ENCODE measurements around the gene PTN.
"Not testable (repeated sequence)": the region's sequence is repeated elsewhere in the genome, so short reads cannot be mapped to it uniquely, and the experiment has no call there.

The PTN gene

DNA sequence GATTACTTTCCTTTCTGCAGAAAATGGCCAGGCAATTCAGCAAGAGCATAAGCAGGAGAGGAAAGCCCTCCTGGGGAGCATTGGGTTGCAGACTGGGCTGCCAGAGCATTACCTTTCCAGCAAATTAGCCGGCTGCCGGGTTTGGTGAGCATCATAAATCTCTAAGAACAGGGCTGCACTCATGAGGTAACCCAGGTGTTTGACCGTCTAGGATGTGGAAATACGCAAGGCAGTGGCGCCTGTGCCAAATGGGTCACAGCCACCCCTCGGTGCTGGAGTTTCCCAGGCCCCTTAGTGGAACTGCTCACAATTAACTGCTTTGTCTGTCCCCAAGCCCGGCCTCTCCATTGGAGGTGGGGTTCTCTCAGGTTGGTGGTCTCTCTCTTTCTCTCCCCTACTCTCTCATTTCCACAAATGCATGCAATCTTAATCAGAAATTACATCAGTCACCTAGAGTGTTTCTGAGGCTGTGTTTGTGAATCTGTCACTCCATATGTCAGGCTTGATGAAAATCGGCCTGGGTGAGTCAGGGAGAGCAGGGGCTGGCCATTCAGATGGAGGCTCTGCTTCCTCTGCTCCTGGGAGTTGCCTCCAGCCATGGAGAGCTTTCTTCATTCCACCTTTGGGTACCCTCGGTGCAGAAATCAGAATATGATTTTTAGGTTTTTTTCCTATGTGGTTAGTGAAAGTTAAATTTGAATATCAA lies 26.7 kb downstream of the PTN start:
- DNase-seq = no peak

DNA sequence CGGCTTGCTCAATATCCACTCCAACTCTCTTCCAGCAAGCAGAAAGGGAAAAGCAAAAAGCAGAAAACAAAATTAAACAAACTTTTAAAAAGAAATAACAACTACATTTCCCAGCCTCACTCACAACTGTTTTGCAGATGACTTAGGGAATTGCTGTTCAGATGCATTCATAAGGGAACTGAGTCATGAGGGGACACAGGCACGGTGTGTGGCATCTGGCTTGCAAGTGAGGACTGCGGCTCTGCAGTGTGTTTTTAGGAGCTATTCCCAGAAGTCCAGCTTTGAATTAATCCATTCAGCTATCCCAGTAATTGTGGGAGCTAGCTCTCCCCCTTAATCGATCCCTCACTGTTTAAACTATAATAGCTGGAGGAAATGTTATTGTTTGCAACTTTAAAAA lies 30.3 kb downstream of the PTN start:
- DNase-seq = no peak

DNA sequence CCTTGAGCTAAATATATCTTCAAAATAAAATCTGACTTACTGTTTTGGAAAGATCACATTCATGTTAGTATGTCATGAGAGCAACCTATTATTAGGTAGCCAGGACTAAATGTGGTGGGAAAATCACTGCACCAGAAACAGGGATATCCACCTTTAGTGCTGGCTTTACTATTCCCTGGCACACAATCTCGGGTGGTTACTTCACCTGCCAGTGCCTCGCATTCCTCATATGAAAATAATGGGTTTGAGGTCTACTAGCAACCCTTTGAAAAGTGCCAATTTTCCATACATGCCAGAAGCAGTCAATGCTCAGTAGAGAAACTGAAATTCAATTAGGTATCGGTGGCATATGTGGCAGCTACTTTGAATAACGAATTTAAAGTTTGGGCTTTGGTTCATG lies 36.8 kb downstream of the PTN start:
- no peak for DNase-seq

DNA sequence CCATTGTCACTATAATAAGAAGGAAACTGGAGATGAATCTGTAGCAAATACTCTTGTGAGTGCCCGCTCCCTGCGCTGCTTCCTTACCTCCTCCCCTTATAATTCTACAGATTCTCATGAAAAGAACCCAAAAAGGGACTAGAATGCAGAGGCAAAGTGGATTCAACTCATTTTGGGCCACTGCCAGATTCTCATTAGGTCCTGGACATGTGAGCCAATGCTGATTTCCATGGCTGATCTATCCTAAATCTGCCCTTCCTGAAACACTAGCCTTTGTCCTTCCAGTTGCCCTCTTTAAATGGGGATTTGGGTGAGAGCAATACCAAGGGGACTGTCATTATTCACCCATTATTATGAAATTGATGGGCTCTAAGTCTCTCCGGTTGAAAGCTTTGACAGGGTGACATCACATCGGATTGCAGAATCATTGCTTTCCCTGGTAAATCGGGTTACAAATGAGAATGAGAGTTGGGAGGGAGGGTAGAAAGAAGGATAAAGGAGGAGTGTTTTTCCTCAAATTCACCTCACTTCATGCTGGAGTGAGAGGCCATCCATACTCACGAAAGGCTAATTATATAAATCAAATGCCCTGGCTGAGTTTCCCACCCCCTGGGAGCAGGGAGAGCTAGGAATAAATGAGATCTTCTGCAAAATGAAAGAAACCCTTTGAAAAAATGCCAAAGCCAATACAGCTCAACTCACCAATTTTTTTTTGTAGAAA lies 37.5 kb downstream of the PTN start:
- no peak for DNase-seq

DNA sequence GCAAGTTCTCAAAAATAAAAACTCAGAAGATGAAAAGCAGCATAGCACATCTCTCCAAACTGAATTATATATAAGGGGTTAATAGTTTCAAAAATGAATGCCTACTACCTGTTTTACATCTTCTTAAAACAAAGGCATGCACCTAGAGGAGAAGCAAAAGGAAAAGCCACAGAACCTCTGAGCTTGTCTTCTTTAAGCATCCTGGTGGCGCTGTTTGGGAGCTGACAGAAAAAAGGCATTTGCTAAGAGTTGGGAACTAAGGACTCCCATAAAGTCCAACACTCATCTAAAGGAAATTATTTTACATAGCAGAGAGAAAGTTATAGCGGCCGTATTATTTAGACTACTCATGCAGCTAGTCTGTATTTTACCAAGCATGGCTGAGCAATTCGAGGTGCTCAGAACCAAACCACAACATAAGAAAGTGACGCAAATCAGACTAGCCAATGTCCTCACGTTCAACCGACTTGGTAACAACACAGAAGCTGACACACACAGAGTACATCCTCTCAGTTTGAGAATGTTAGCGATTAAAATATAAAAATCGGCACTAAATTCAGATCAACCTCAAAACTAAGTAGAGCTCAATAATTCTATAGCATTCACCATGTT lies 38.8 kb downstream of the PTN start:
- DNase-seq = no peak

DNA sequence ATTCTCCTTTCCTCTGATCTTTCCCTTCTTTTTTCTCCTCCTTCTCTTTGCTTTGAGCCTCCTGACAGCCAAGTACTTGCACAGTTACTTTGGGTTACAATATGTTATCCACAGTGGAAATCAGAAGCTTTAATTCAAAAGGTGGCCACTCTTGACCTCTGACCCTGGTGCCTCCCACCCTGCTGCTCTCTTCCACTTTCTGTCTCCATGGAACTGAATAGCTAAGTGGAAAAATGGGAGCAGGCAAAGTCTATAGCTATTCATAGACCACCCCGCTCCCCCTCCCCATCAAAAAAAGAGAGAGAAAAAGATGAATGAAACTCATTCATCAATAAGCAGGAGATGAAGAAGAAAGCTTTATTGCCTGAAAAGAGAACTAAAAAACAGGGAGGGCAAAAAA lies 39.4 kb downstream of the PTN start:
- no peak for DNase-seq

DNA sequence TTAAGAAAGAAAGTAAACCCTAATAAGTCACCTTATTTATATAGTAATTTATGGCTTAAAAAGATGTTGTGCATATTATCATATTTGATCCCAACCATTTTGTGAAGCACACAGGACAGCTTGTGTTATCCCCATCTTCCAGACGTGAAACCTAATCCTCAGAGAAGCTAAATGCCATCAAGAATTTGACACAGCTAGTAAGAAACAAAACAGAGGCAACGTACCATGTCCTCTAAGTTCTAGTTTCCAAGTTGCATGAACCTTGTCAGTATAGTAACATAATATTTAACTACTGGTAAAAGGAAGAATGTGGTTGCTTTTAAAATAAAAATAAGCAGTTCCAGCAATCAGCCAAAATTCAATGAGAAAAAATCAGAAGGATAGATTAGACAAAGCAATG lies 41.5 kb downstream of the PTN start:
- DNase-seq = no peak

DNA sequence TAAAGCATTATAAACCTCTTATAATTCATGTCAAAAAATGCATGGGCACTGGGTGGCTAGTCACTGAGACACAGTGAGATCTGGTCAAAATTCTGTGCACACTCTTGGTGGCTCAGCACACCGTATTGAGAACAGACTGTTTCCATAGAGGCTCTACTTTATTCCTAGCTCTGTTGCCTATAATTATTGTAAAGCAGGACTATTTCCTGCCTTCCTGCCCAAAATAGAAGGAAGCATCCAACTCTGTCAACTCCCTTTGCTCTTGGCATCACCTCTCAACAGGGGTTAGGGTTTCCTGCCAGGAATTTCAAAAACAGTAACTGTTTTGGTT lies 45.1 kb downstream of the PTN start:
- no peak for DNase-seq

DNA sequence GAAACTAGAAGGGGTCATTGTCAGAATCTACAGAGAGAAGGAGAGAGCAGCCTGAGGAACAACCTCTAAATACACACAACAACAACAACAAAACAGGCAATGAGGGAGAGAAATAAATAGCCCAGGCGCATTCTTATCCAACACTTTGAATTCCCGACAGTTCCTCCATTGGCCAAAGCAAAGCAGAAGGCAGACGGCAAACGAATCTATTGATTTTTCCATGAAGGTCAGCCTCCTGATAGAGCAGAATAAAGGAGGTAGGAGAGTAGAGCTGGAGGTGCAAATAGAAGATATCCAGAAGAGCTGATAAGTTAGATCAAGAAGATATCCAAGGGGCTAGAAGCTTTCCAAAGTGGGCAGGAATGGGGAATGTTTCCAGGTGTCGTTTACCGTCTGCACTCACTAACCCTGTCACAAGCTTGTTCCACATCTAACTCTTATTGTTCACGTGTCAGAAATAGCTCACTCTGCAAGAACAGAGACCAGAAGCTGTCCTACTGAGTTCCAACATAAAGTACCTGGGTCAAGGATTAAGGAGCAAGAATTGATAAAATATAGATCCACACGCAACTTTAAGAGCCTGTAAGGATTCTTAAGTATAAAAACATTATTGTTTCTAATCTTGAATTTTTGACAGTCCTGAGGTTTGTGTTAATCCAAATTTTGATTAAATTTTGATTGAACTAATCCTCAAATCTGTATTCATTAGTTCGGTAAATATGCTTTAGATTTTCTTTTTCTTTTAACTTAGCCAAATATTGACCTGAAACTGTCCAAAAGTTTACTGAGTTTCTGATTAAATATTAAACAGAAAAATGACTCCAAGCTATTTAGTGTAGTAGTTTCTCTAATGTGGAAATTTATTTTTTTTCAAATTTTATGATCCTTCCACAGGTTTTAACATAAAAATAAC lies 45.7 kb downstream of the PTN start:
- DNase-seq = no peak

DNA sequence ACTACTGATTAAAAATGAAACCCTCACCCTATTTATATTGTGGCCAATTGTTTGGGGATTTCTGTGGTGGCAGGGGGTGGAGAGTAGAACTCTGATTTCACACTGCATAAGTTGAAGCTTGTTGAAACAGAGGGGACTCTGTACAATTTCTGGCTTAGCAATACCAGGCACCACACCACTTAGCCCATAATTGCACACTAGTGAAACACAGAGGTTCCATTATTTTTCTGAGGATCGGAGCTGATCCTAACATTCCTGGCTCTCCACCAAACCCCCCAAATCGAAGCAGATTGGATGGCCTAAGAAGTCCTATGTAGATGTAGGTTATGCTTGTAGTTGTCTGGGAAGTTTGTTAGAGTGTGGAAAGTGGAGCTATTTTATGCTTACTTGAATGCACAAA lies 47.0 kb downstream of the PTN start:
- no peak for DNase-seq

DNA sequence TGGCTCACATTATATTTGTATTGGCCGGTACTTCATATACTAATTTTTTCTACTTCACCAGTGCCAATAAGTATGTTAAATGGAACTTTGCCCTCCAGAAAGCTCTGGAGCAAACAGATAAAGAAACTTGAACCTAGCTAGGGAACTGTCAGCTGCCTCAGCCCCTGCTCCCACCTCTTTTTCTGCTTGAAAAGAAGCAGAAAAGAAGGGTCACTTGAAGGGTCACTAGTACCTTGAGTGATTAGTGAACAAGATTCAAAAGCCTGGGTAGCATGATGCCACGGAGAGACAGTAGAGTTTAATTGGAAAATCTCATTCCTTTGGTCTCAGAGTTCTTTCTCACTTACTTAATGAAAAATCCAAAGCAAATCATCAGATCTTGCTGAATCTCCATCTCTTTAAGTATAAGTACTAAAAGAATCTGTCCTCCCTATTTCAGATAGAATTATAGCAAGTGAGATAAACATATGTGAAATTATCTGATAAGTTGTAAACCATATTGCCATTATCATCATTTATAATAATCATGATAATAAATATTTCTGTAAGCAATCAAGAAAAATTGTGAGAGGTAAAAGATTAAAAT lies 47.7 kb downstream of the PTN start:
- no peak for DNase-seq

DNA sequence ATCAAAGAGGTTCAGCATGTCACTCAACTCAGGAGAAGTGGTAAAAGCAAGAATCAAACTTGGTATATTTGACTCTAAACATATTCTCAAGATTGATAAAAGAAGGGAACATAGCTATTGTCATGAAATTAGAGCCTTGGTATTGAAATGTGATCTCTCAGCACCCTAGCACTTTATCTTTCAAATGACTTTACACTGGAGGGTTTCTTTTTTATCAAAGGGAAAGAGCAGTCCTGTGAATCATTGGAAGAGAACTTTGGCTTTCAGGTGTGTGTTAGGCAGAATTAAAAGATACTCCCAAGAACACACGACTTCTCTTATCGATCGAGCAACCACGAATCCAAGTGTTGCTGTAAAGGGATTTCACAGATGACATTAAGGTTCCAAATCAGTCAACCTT lies 54.4 kb downstream of the PTN start:
- DNase-seq = no peak

DNA sequence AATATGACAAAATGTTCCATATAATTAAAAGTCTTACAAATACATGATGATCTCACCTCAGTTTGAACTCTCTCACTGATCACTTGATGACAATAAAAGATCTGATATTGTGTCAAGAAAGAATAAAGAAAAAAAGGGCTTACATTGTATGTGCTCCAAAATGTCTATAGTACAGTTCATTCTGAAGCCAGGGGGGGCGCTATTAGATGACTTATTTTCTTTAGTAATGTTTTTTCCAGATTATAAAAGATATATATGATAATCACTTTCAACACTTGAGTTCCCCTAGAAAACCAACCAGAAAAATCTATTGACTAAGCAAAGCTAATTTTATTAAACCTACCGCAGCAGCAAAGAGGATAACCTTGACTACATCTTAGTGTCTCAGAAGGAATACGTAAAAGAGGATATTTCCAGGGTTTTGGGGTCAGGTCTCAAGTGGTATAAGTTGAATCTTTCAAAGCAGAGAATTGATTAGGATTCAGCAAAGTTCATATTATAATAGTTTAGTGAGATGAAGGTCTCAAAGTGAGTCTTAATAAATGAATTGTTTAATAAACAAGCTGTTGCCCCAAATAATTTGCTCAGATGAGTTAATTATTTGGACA lies 55.8 kb downstream of the PTN start:
- peak in 1 of 2 experiments; percentile 26 for DNase-seq

DNA sequence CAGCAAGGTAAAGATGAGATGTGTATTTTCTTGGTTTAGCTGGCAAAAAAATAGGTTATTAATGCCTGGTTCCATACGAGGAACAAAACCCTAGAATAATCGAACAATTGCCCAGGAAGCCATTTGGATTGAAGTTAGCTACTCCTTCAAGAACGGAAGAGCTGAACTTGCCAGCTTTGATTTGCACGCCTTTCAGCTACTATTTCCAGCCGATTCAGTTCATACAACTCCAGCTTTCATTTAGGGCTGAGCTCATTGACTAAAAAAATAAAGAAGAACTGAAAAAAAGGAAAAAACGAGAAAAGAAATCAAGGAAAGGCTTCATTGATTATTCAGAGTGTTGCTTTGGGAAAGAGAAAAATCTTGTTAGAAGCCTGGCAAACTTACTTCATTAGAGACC lies 60.4 kb downstream of the PTN start:
- DNase-seq = no peak

DNA sequence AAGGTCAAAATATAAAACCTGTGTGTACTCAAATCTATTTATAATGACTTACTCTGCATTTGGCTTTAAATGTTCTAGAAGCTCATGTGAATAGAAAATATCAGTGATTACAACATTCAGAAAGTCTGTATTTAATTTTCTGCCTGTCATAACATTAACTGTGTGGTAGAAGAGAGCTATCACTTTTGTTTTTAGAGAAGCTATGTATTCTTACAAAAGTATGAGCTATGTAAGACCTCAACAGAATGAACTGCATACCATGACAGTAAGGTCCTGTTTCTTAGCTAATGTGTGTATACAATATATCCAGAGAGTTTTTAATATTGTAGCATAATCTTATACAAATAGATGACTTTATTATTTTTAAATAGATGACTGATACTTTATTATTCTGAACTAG lies 61.5 kb downstream of the PTN start:
- no peak for DNase-seq

DNA sequence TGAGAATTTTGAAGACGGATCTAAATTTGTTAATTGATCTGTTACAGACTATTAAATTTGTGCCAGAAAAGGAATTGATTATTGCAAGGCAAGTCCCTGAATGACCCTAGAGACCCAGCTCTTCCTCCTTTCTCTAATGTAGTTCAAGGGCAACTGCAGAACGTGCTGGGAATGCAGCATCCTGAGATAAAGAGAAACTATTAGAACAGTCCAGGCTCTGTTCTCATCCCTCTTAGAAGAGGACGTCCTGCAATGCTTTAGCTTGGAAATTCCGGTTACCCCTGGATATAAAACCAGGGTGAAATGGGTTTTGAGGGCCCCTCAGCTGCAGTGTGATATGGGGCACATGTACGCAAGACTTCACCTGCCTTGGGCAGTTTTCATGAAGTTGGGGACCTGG lies 67.3 kb downstream of the PTN start:
- no peak for DNase-seq

DNA sequence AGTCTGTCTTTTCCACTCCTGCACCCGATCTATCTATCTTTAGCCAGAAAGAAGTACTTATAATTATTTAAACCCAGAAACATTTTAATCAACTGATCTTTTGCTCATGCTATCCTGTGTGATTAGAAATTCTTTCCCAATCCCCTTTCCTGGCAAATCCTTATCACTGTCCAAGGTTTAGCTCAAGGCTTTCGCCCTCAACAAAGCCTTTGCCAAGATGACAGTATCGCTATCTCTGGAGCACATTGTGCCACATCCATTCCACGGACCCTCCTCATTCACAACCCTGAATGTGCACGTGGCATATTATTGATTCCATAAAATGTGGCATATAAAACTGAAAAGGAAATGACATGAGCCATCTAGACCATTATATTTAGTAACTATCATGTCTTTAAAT lies 71.3 kb downstream of the PTN start:
- no peak for DNase-seq

DNA sequence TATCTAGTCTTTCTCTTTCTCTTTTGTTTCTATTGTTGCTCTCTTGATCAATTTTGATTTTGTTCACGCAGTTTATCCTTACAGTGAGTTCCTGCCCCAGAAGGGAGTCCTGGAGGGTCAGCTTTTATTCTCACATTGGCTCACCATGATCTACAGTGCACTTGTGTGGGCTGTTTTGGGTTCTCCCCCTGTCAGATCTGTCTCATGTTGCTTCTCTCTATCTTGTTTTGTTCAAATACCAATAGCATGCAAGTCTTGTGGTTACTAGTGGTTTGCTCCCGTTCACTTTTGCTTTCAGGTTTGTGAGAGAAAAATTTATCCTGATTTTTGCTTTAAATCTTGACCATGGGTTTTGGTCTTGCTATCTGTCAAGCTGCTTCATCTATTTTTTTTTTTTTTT lies 74.3 kb downstream of the PTN start:
- no peak for DNase-seq

DNA sequence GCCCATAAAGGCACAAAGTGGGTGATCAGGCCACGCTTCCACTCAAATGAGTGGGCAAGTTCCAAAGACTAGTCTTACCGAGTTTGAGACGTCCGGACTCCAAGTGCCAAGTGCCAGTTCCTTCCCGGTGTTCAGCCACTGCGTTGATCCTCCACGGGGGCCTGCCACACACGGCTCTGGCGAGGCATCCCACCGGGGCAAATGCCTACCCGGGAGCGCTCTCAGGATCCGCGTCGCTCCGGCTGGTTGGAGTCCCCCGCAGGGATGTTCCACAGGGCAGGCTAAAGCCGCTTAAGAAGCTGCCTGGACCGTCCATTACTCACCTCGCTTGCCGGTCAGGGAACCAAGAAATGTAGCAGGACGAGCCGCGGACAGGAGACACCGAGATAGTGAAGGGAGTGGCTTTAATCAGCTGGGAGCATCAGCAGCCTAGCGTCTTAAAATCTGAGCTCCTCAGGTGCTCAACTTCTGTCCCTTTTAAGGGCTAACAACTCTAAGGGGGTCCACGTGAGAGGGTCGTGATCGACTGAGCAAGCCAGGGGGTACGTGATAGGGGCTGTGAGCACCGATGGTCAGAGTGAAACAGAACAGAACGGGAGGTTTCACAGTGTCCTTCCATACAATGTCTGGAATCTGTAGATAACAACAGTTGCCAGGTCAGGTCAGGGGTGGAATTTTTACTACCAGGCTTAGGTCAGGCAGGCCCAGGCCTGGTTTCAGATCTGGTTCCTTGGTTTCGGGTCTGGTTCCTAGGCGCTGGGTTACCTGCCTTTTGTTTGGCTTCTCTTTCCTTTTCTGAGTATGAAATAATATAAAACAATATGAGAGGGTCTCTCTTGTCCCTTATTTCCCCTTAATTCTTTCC lies 75.3 kb downstream of the PTN start:
- not testable (repeated sequence) for DNase-seq

DNA sequence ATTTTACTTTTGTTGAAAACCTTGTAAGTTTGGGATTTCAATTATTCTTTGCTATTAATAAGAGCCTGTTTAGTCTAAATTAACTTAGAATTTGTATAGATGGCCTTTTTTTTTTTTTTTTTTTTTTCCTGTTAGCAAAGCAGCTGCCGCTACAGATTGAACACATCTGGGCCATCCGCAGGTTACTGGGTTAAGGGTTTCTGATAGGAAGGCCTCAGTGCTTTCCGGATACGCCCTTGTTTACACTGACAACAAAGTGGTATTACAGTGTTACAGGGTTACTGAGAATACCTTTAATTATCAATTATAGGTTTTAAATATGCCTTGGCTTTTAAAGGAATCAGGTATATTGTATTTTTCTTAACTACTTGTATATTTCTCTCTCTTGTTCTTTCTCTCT lies 76.8 kb downstream of the PTN start:
- DNase-seq = no peak

DNA sequence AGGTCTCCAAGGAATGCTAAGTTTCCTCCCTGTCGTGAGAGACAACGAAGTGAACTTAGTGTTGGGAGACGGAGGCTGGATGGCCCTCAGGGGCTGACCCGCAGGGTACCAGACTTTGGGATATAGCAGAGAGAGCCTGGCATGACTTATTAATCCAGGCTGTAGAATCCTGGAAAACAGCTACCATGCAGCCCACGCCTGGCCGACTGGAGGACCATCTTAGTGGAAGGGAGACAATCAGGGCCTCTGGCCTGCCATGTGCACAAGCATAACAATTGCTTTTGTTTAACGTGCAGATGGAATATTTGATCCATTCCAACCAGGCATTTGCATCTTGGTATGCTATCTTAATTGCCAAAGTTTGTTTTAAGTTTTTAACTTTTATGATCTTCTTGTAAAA lies 78.1 kb downstream of the PTN start:
- DNase-seq = not testable (repeated sequence)

DNA sequence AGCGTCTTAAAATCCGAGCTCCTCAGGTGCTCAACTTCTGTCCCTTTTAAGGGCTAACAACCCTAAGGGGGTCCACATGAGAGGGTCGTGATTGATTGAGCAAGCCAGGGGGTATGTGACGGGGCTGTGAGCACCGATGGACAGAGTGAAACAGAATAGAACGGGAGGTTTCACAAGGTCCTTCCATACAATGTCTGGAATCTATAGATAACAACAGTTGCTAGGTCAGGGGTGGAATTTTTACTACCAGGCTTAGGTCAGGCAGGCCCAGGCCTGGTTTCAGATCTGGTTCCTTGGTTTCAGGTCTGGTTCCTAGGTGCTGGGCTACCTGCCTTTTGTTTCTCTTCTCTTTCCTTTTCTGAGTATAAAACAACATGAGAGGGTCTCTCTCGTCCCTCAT lies 80.9 kb downstream of the PTN start:
- no peak for DNase-seq
